Measurements from ENCODE around the gene SGTA. TPM values are rescaled to one million over a fixed set of nuclear protein-coding genes. Genes with fewer than 3 reads are reported as not detected.

Gene SGTA
- total and polyA plus RNA-seq, 3 experiments from 2014 or later = 39.7 to 93.9 (median 87.8) TPM

DNA sequence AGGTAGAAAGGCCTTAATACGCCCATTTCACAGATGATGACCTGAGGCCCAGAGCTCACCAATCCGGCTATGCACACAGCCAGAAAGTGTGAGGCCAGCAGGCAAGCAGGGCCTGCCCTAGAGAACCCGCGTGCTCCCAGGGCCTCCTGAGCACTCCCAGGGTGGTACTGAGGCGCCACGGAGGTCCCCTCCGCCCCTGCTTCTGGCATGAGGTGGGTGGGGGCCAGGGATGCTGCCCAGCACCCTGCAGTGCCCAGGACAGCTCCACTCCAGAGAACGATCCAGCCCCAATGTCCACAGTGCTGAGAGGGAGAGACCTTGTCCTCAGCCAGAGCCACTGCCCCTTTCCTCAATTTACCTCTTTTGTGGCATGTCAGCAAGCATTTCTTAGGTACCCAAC is 13.9 kb downstream of the SGTA start:
- POLR2A ChIA-PET = no interaction called here
- Mint-ChIP-seq H3K27ac (no peak overlapping the region), H3K4me1 (peaks cover 4 to 14% (median 8%) of the 10 kb centered on the region in 3 donors)

DNA sequence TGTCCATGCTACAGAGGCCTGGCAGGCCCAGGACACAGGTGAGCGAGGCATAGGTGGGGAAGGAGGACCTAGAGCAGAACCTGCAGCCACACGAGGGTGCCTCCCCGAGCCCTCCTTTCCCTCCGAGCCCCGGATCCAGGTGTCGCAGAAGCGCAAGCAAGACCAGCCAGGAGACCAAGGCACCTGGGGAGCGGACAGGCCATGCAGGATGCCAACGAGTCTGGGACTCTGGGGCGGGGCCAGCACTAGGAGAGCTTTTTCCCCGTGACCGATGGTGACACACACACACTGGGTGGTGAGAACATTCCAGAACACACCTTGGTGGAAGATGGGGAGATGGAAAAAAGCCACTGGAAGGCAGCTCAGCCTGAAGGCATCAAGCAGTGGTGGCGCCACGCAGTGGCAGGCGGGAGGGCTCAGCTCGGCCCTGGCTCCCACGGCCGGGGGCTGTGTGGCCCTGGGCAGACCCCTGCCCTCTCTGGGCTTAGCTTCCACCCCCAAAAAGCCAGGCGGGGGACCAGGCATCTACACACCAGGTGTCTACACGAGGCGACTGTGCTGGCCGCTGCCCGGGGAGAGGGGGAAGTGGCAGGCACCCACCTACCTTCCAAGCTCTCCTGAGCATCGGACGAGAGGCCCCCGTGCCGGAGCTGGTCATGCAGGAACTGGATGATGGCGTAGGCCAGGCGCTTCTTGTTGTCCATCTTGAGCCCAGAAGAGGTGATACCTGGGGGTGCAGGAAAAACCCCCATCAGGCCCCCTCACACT is 14.5 kb downstream of the SGTA start:
- POLR2A ChIA-PET = no interaction called here
- Histone ChIP-seq H3K27ac (ENCODE audit: low read depth, low read length) (no peak overlapping the region), H3K4me1 (ENCODE audit: insufficient read depth, low read length) (no peaks in the 10 kb centered on the region), H3K4me3 (ENCODE audit: low read length) (no peak overlapping the region), H3K36me3 (ENCODE audit: insufficient read depth, low read length) (peaks cover 10% of the 10 kb centered on the region), H3K27me3 (ENCODE audit: insufficient read depth, low read length, poor library complexity, severe bottlenecking) (no peaks in the 10 kb centered on the region), H3K9me3 (ENCODE audit: low read length) (no peaks in the 10 kb centered on the region)
- Mint-ChIP-seq H3K27me3 (no peaks in the 10 kb centered on the region), H3K36me3 (peaks cover 0 to 50% (median 1%) of the 10 kb centered on the region in 3 donors), H3K4me3 (no peak overlapping the region), H3K27ac (no peak overlapping the region), H3K4me1 (peaks cover 2 to 9% (median 4%) of the 10 kb centered on the region in 3 donors), H3K9me3 (no peaks in the 10 kb centered on the region)
- no peak for DNase-seq
- CTCF ChIA-PET = interaction anchor here (0.7 to 1.0 kb wide), 2 partner anchors 19 to 51 kb away, joined by 3 read pairs; partner anchors contain the start of gene ZNF554

More for the DNA sequence above, 13.9 kb downstream of the SGTA start:
- H3K36me3 ChIP-seq (ENCODE audit: insufficient read depth, low read length) = peaks cover 10% of the 10 kb centered on the region
- CTCF ChIA-PET = interaction anchor here (0.7 to 1.0 kb wide), 2 partner anchors 19 to 50 kb away, joined by 3 read pairs; partner anchors contain the start of gene ZNF554
- no peak overlapping the region for H3K27ac ChIP-seq (ENCODE audit: low read depth, low read length)
- H3K4me3 Mint-ChIP-seq = no peak overlapping the region
- no peaks in the 10 kb centered on the region for H3K4me1 ChIP-seq (ENCODE audit: insufficient read depth, low read length)
- H3K9me3 ChIP-seq (ENCODE audit: low read length) = no peaks in the 10 kb centered on the region
- H3K36me3 Mint-ChIP-seq = peaks cover 0 to 43% (median 1%) of the 10 kb centered on the region in 3 donors
- no peaks in the 10 kb centered on the region for H3K9me3 Mint-ChIP-seq
- DNase-seq = no peak
- no peaks in the 10 kb centered on the region for H3K27me3 Mint-ChIP-seq
- H3K4me3 ChIP-seq (ENCODE audit: low read length) = no peak overlapping the region
- no peaks in the 10 kb centered on the region for H3K27me3 ChIP-seq (ENCODE audit: insufficient read depth, low read length, poor library complexity, severe bottlenecking)

DNA sequence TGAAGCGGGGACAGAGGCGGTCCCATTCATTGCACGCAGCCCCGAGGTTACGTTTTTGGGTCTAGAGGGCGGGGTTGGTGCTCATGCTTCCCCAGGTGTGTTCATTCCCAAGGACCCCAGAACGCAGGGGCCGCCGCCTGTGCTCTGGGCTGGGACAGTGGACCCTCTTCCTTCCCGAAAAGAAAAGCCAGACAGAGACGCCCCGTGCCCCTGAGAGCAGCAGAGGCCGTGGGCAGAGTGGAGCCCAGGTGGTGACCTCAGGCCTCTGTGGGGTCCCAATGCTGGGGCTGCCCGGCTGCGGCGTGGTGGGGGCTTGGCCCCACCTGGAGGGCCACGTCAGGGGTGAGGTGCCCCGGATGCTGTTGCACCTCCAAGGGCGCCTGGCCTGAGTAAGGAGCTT is 15.4 kb downstream of the SGTA start:
- ChIA-PET POLR2A (no interaction called here), CTCF (no interaction called here)
- Mint-ChIP-seq H3K9me3 (no peaks in the 10 kb centered on the region), H3K27me3 (no peaks in the 10 kb centered on the region), H3K36me3 (peaks cover 0 to 57% (median 1%) of the 10 kb centered on the region in 3 donors), H3K4me1 (peaks cover 2 to 9% (median 4%) of the 10 kb centered on the region in 3 donors), H3K4me3 (no peak overlapping the region), H3K27ac (no peak overlapping the region)
- H3K36me3 ChIP-seq (ENCODE audit: insufficient read depth, low read length) = peaks cover 10% of the 10 kb centered on the region
- no peaks in the 10 kb centered on the region for H3K27me3 ChIP-seq (ENCODE audit: insufficient read depth, low read length, poor library complexity, severe bottlenecking)
- H3K4me1 ChIP-seq (ENCODE audit: insufficient read depth, low read length) = no peaks in the 10 kb centered on the region
- H3K27ac ChIP-seq (ENCODE audit: low read depth, low read length) = no peak overlapping the region
- no peaks in the 10 kb centered on the region for H3K9me3 ChIP-seq (ENCODE audit: low read length)
- DNase-seq = no peak
- no peak overlapping the region for H3K4me3 ChIP-seq (ENCODE audit: low read length)

DNA sequence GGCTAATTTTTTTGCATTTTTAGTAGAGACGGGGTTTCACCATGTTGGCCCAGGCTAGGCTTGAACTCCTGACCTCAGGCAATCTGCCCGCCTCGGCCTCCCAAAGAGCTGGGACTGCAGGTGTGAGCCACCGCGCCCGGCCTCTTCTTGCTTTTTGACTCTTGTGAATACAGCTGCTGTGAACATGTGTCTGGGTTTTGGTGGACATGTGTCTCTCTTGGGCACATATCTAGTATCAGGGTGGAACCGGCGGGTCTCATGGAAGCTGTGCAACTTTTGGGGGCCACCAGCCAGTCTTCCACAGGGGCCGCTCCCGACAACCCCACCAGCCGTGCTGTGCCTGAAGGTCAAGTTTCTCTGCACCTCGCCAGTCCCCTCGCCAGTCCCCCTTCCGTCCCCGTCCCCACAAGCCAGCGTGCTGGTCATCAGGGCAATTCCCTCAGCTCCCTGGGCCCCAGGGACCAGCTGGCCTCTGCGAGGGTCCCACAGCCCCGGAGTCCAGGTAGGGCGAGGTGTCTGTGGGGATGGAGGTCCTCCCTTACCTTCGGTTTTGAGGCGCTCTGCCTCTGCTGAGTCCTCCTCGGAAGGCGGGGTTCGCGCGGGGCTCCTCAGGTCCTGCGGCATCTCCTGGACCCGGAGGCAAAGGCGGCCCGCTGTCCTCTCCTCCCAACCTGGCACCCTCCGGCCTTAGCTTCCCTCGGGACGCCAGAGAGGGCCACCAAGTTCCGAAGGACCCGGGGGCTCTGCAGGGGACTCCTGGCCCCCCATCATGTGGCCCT is 16.3 kb downstream of the SGTA start:
- H3K36me3 ChIP-seq (ENCODE audit: insufficient read depth, low read length) = peaks cover 10% of the 10 kb centered on the region

DNA sequence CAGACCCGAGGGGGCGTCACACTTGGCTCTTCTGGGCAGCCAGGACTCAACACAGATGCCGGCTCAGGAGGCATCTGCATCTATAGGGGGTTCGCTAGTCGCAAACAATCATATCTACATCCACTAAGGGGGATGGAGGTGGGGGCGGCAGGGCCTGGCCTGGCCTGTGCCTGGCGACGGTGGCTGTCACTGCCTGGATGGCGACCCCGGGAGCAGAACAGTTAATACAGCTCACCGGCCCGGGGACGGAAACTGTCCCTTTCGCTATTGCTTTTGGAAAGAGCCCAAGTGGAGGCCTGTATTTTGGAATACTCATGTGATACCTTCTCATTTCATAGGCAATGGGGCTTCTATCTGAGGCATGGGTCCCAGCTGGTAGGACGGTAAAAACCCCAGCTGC is 17.7 kb downstream of the SGTA start:
- no peaks in the 10 kb centered on the region for H3K27me3 Mint-ChIP-seq
- H3K4me1 Mint-ChIP-seq = peaks cover 0 to 2% (median 0%) of the 10 kb centered on the region in 3 donors
- Histone ChIP-seq H3K27me3 (ENCODE audit: insufficient read depth, low read length, poor library complexity, severe bottlenecking) (no peaks in the 10 kb centered on the region), H3K36me3 (ENCODE audit: insufficient read depth, low read length) (peaks cover 10% of the 10 kb centered on the region), H3K4me1 (ENCODE audit: insufficient read depth, low read length) (no peaks in the 10 kb centered on the region), H3K27ac (ENCODE audit: low read depth, low read length) (no peak overlapping the region), H3K4me3 (ENCODE audit: low read length) (no peak overlapping the region), H3K9me3 (ENCODE audit: low read length) (no peaks in the 10 kb centered on the region)
- DNase-seq = no peak
- ChIA-PET POLR2A (no interaction called here), CTCF (no interaction called here)
- H3K9me3 Mint-ChIP-seq = no peaks in the 10 kb centered on the region
- H3K27ac Mint-ChIP-seq = no peak overlapping the region
- H3K36me3 Mint-ChIP-seq = peaks cover 0 to 64% (median 1%) of the 10 kb centered on the region in 3 donors
- no peak overlapping the region for H3K4me3 Mint-ChIP-seq

More for the DNA sequence above, 16.3 kb downstream of the SGTA start:
- no peak for DNase-seq
- ChIA-PET CTCF (no interaction called here), POLR2A (no interaction called here)
- H3K4me1 ChIP-seq (ENCODE audit: insufficient read depth, low read length) = no peaks in the 10 kb centered on the region
- no peaks in the 10 kb centered on the region for H3K27me3 ChIP-seq (ENCODE audit: insufficient read depth, low read length, poor library complexity, severe bottlenecking)
- Mint-ChIP-seq H3K9me3 (no peaks in the 10 kb centered on the region), H3K4me1 (peaks cover 0 to 2% (median 0%) of the 10 kb centered on the region in 3 donors), H3K27me3 (no peaks in the 10 kb centered on the region), H3K36me3 (peaks cover 0 to 58% (median 1%) of the 10 kb centered on the region in 3 donors), H3K4me3 (no peak overlapping the region), H3K27ac (no peak overlapping the region)
- H3K27ac ChIP-seq (ENCODE audit: low read depth, low read length) = no peak overlapping the region
- no peaks in the 10 kb centered on the region for H3K9me3 ChIP-seq (ENCODE audit: low read length)
- no peak overlapping the region for H3K4me3 ChIP-seq (ENCODE audit: low read length)

DNA sequence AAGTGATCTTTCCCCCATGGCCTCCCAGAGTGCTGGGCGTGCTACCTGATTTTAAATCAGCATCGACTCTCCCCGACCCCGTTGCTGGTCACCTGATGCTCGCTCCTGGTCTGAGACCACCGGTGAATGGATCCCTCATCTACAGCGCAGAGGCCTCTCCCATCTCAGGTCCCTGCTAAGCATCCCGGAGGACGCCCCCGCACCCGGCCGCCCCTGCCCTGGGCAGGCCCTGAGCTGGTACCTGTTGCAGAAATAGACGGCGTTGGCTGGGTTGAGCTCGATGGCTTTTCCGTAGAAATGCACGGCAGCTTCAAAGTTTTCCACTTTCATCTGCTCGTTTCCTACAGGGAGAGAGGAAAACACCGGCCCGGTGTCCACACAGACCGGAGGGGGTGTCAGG is 18.1 kb downstream of the SGTA start:
- no peaks in the 10 kb centered on the region for H3K9me3 ChIP-seq (ENCODE audit: low read length)
- H3K4me1 Mint-ChIP-seq = peaks cover under 1 to 1% (median under 1%) of the 10 kb centered on the region in 3 donors
- peaks cover 0 to 66% (median 1%) of the 10 kb centered on the region in 3 donors for H3K36me3 Mint-ChIP-seq
- H3K27me3 Mint-ChIP-seq = no peaks in the 10 kb centered on the region
- H3K27me3 ChIP-seq (ENCODE audit: insufficient read depth, low read length, poor library complexity, severe bottlenecking) = no peaks in the 10 kb centered on the region
- H3K4me3 ChIP-seq (ENCODE audit: low read length) = no peak overlapping the region
- DNase-seq = no peak
- no peak overlapping the region for H3K27ac ChIP-seq (ENCODE audit: low read depth, low read length)
- no peaks in the 10 kb centered on the region for H3K4me1 ChIP-seq (ENCODE audit: insufficient read depth, low read length)
- ChIA-PET POLR2A (no interaction called here), CTCF (no interaction called here)
- H3K4me3 Mint-ChIP-seq = no peak overlapping the region
- H3K27ac Mint-ChIP-seq = no peak overlapping the region
- H3K9me3 Mint-ChIP-seq = no peaks in the 10 kb centered on the region
- peaks cover 10% of the 10 kb centered on the region for H3K36me3 ChIP-seq (ENCODE audit: insufficient read depth, low read length)

DNA sequence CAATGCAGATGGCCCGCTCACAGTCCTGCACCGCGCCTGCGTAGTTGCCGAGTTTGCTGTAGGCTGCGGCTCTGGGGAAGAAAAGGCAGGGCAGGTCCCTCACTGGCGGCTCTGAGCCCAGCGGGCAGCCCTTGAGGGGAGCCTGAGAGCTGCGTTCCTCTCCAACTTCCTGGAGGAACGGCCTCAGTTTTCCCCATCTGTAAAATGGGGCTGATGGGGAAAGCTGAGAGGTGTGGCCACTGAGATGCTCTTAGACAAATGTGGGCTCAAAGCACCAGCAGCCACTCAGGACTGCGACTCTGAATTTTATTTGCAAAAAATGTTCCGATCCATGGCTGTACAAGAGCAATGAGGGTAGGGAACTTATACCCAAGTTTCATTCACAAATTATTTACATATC is 19.4 kb downstream of the SGTA start:
- Mint-ChIP-seq H3K4me1 (peaks cover 2 to 13% (median 12%) of the 10 kb centered on the region in 3 donors), H3K27ac (no peak overlapping the region), H3K4me3 (no peak overlapping the region), H3K9me3 (no peaks in the 10 kb centered on the region), H3K36me3 (peaks cover 0 to 73% (median 1%) of the 10 kb centered on the region in 3 donors), H3K27me3 (no peaks in the 10 kb centered on the region)
- peaks cover 10% of the 10 kb centered on the region for H3K36me3 ChIP-seq (ENCODE audit: insufficient read depth, low read length)
- no peak overlapping the region for H3K27ac ChIP-seq (ENCODE audit: low read depth, low read length)
- ChIA-PET POLR2A (no interaction called here), CTCF (no interaction called here)
- no peaks in the 10 kb centered on the region for H3K4me1 ChIP-seq (ENCODE audit: insufficient read depth, low read length)
- H3K4me3 ChIP-seq (ENCODE audit: low read length) = no peak overlapping the region
- no peaks in the 10 kb centered on the region for H3K27me3 ChIP-seq (ENCODE audit: insufficient read depth, low read length, poor library complexity, severe bottlenecking)
- DNase-seq = no peak
- H3K9me3 ChIP-seq (ENCODE audit: low read length) = no peaks in the 10 kb centered on the region
